GM11168 (cell line): ENCODE data around the gene UBE2J1.
"Not testable (repeated sequence)": the region's sequence is repeated elsewhere in the genome, so short reads cannot be mapped to it uniquely, and the experiment has no call there.

ENCODE experiments used
- in situ Hi-C: fragments of 300-500 bp; cut with MboI; formaldehyde crosslinking; loops from one replicate; pipeline ENCODE4 v1.12.0; 2022; ENCODE audit warnings: low sequenced_read_pairs; ENCODE audit not compliant: unreplicated experiment

Gene UBE2J1

GRCh38 chr6:89352278-89353117 is at the start of gene UBE2J1:
Gene UBE2J1 (minus strand): TSS chr6:89352722. CDS start chr6:89352569, 153 bp downstream.
- in situ Hi-C loops: no loop called here

GRCh38 chr6:89400912-89401399 is 48.4 kb upstream of the UBE2J1 start:
- in situ Hi-C loops: no loop called here

GRCh38 chr6:89400050-89400449 is 47.5 kb upstream of the UBE2J1 start:
- in situ Hi-C loops: no loop called here

GRCh38 chr6:89398762-89399525 is 46.4 kb upstream of the UBE2J1 start:
- in situ Hi-C loops: no loop called here

- in situ Hi-C loops: not testable (repeated sequence)
Measured at GRCh38 chr6:89397884-89398283, 45.4 kb upstream of the UBE2J1 start.

GRCh38 chr6:89393659-89394058 is 41.1 kb upstream of the UBE2J1 start:
- in situ Hi-C loops: no loop called here

GRCh38 chr6:89392823-89393222 is 40.3 kb upstream of the UBE2J1 start:
- in situ Hi-C loops: no loop called here

- in situ Hi-C loops: no loop called here
Measured at GRCh38 chr6:89388846-89389245, 36.3 kb upstream of the UBE2J1 start.

GRCh38 chr6:89387516-89388201 is 35.1 kb upstream of the UBE2J1 start:
- in situ Hi-C loops: no loop called here

- in situ Hi-C loops: no loop called here
Measured at GRCh38 chr6:89386917-89387491, 34.5 kb upstream of the UBE2J1 start.

GRCh38 chr6:89385846-89386245 is 33.3 kb upstream of the UBE2J1 start:
- in situ Hi-C loops: no loop called here

GRCh38 chr6:89385156-89385667 is 32.7 kb upstream of the UBE2J1 start:
- in situ Hi-C loops: no loop called here

GRCh38 chr6:89381031-89381430 is 28.5 kb upstream of the UBE2J1 start:
- in situ Hi-C loops: no loop called here

- in situ Hi-C loops: no loop called here
Measured at GRCh38 chr6:89379281-89379680, 26.8 kb upstream of the UBE2J1 start.

GRCh38 chr6:89378628-89379027 is 26.1 kb upstream of the UBE2J1 start:
- in situ Hi-C loops: no loop called here

GRCh38 chr6:89375427-89376267 is 23.1 kb upstream of the UBE2J1 start:
- in situ Hi-C loops: no loop called here

GRCh38 chr6:89372506-89372901 is 20.0 kb upstream of the UBE2J1 start:
- in situ Hi-C loops: no loop called here

GRCh38 chr6:89371849-89372505 is 19.5 kb upstream of the UBE2J1 start:
- in situ Hi-C loops: no loop called here

GRCh38 chr6:89368999-89369398 is 16.5 kb upstream of the UBE2J1 start:
- in situ Hi-C loops: loop anchor here (5.0 kb wide), 1 partner anchor 243 kb away; no protein-coding TSS in a partner anchor
